ENCODE results near the gene PDYN. TPM values are rescaled to one million over a fixed set of nuclear protein-coding genes. Genes with fewer than 3 reads are reported as not detected.
A peak's percentile ranks its signal among the peaks of the same experiment; 100 is the strongest.

Gene PDYN
- total and polyA plus RNA-seq, 2 donors (not counting 1 experiment from before 2014, with no cell fraction given), result not detected

DNA sequence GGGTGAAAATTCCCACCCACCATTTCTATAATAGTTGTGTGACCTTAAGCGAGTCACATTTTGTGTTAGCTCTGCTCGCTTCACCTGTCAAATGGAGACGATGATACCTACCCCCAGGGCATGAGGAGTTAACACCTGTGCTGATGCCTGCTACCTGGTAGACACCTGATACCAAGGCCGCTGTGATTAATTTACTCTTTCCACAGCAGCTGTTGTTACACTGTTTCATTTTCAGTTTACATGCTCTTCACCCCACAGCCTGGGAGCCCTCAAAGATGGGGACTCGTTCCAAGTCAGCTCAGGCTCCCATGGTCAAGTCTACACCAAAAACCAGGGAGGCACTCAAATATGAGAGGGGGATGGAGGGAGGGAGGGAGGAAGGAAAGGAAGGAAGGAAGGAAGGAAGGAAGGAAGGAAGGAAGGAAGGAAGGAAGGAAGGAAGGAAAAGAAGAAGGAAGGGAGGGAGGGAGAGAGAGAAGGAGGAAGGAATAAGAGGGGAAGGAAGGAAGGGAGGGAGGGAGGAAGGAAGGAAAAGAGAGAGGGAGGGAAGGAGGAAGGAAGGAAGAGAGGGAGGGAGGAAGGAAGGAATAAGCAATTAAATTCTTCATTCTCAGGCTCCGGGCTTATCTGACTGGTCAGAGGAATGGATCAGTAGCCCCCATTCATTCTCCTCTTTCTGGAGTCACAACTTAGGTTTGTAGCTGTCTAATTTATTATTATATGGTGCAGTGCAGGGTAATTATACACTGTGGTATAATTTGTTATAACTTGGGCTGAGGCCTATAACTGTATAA, 40.9 kb downstream of the PDYN start:
- Mint-ChIP-seq H3K27me3 (peaks cover under 1% of the 10 kb centered on the region), H3K27ac (peak overlapping the region; percentile 89), H3K4me1 (peaks cover 40% of the 10 kb centered on the region), H3K9me3 (ENCODE audit: insufficient read depth) (no peaks in the 10 kb centered on the region), H3K4me3 (peak overlapping the region; percentile 65)
- ChIA-PET CTCF (interaction anchor here (0.6 to 5.1 kb wide), 8 partner anchors 12 to 219 kb away, joined by 3 to 42 read pairs (median 4); no protein-coding TSS in a partner anchor), POLR2A (interaction anchor here (0.7 to 1.8 kb wide), 3 partner anchors 35 to 148 kb away, joined by 3 to 16 read pairs (median 10); no protein-coding TSS in a partner anchor)
- TF ChIP-seq EZH2 (IDR thresholded peaks at IDR 0.05; ENCODE audit: borderline replicate concordance, insufficient read depth, low read depth, low read length, poor library complexity, severe bottlenecking), result no peak
- no peak for TF ChIP-seq CTCF (IDR thresholded peaks at IDR 0.05)
- Histone ChIP-seq H3K4me1 (ENCODE audit: control insufficient read depth in 2 of 2, insufficient read depth in 2 of 2, low read length in 2 of 2) (peaks cover 36 to 43% of the 10 kb centered on the region in 2 donors), H2AFZ (ENCODE audit: insufficient read depth, low read depth, low read length, poor library complexity, severe bottlenecking) (no peak overlapping the region), H3K79me2 (ENCODE audit: control insufficient read depth, insufficient read depth, low read length) (no peaks in the 10 kb centered on the region), H4K20me1 (ENCODE audit: control insufficient read depth, insufficient read depth, low read length, poor library complexity, severe bottlenecking) (no peaks in the 10 kb centered on the region), H3K36me3 (replicated peaks in 1 of 2; ENCODE audit: control extremely low read depth in 1 of 2, control insufficient read depth in 1 of 2, extremely low read depth in 1 of 2, insufficient read depth in 2 of 2, low read length in 1 of 2) (no peaks in the 10 kb centered on the region), H3K4me2 (replicated peaks; ENCODE audit: low read depth, low read length, poor library complexity, severe bottlenecking) (peak overlapping the region; percentile 69), H3K9me3 (ENCODE audit: control extremely low read depth in 1 of 3, control insufficient read depth in 2 of 3, insufficient read depth in 1 of 3, low read length in 2 of 3) (no peaks in the 10 kb centered on the region), H3K27ac (ENCODE audit: low read length in 2 of 2) (peak overlapping the region; percentile 83 to 87), H3K9ac (ENCODE audit: low read length) (no peak overlapping the region), H3K4me3 (ENCODE audit: control extremely low read depth in 1 of 5, extremely low read depth in 1 of 5, insufficient read depth in 1 of 5, low read depth in 2 of 5, low read length in 4 of 5) (peak overlapping the region in 2 of 5 experiments; percentile 4 to 42), H3K27me3 (replicated peaks in 1 of 4; ENCODE audit: control extremely low read depth in 1 of 4, control insufficient read depth in 3 of 4, insufficient read depth in 4 of 4, low read length in 3 of 4) (no peaks in the 10 kb centered on the region)
- 50% methylated on average over 2 of the region's 6 CpGs for WGBS (ENCODE audit: insufficient coverage)
- peak; percentile 48 for DNase-seq
- ATAC-seq (ENCODE audit: low read depth), result peak; percentile 25
- intact Hi-C loops (cut with micrococcal nuclease), result loop anchor here (2.0 to 10.0 kb wide), 2 partner anchors 178 to 348 kb away; no protein-coding TSS in a partner anchor

Measured in B cell (primary cell).